ENCODE results near the gene FRMPD3. TPM values are rescaled to one million over a fixed set of nuclear protein-coding genes. Genes with fewer than 3 reads are reported as not detected.
"Not testable (repeated sequence)": the region's sequence is repeated elsewhere in the genome, so short reads cannot be mapped to it uniquely, and the experiment has no call there.

Gene FRMPD3
- total RNA-seq, 6 donors from 2014 or later, result under 0.01 to 0.89 (median 0.28) TPM

GRCh38 chrX:107470971-107471370, 21.5 kb downstream of the FRMPD3 start:
- no peak for DNase-seq
- no peak for TF ChIP-seq POLR2A (IDR thresholded peaks at IDR 0.05)
- TF ChIP-seq POLR2AphosphoS5 (IDR thresholded peaks at IDR 0.05), result no peak
- TF ChIP-seq, protein P1, sequence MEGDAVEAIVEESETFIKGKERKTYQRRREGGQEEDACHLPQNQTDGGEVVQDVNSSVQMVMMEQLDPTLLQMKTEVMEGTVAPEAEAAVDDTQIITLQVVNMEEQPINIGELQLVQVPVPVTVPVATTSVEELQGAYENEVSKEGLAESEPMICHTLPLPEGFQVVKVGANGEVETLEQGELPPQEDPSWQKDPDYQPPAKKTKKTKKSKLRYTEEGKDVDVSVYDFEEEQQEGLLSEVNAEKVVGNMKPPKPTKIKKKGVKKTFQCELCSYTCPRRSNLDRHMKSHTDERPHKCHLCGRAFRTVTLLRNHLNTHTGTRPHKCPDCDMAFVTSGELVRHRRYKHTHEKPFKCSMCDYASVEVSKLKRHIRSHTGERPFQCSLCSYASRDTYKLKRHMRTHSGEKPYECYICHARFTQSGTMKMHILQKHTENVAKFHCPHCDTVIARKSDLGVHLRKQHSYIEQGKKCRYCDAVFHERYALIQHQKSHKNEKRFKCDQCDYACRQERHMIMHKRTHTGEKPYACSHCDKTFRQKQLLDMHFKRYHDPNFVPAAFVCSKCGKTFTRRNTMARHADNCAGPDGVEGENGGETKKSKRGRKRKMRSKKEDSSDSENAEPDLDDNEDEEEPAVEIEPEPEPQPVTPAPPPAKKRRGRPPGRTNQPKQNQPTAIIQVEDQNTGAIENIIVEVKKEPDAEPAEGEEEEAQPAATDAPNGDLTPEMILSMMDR (IDR thresholded peaks at IDR 0.05), result no peak
- TF ChIP-seq EP300 (IDR thresholded peaks at IDR 0.05), result no peak
- no peaks in the 10 kb centered on the region for H3K36me3 ChIP-seq
- no peaks in the 10 kb centered on the region for H3K9me3 ChIP-seq
- no peaks in the 10 kb centered on the region for H3K4me1 ChIP-seq
- WGBS, 2 donors, result 48 to 62% methylated on average over 4 to 7 of the region's 7 CpGs
- no peak overlapping the region for H3K4me3 ChIP-seq
- no peak overlapping the region for H3K27ac ChIP-seq
- no peaks in the 10 kb centered on the region for H3K27me3 ChIP-seq
- no peak for ATAC-seq (ENCODE audit: low FRiP score in 2 of 2)

DNA sequence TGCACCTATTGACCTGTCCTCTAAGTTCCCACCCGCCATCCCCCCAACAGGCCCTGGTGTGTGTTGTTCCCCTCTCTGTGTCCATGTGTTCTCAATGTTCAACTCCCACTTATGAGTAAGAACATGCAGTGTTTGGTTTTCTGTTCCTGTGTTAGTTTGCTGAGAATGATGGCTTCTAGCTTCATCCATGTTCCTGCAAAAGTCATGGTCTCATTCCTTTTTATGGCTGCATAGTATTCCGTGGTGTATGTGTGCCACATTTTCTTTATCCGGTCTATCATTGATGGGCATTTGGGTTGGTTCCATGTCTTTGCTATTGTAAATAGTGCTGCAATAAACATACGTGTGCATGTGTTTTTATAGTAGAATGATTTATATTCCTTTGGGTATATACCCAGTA, 22.0 kb downstream of the FRMPD3 start:
- not testable (repeated sequence) for H3K4me1 ChIP-seq; H3K27ac ChIP-seq; ATAC-seq (ENCODE audit: low FRiP score in 2 of 2); H3K27me3 ChIP-seq; H3K9me3 ChIP-seq; DNase-seq; H3K4me3 ChIP-seq; H3K36me3 ChIP-seq
- WGBS, 2 donors, result 79 to 94% methylated on average over 3 to 4 of the region's 4 CpGs

- Histone ChIP-seq H3K4me1 (no peaks in the 10 kb centered on the region), H3K9me3 (no peaks in the 10 kb centered on the region), H3K27me3 (no peaks in the 10 kb centered on the region), H3K4me3 (no peak overlapping the region), H3K36me3 (no peaks in the 10 kb centered on the region), H3K27ac (no peak overlapping the region)
- DNase-seq (no peak), ATAC-seq (ENCODE audit: low FRiP score in 2 of 2) (no peak)
- no peak for TF ChIP-seq POLR2AphosphoS5 (IDR thresholded peaks at IDR 0.05)
- 59 to 63% methylated on average over 4 of the region's 4 CpGs for WGBS, 2 donors
Measured at GRCh38 chrX:107477406-107477805, 28.0 kb downstream of the FRMPD3 start.

- no peaks in the 10 kb centered on the region for H3K4me1 ChIP-seq
- H3K27me3 ChIP-seq, result no peaks in the 10 kb centered on the region
- H3K27ac ChIP-seq, result no peak overlapping the region
- 65% methylated on average over 5 of the region's 5 CpGs; no CpG with 5 or more reads in 1 of the 2 donors for WGBS, 2 donors
- ATAC-seq (ENCODE audit: low FRiP score in 2 of 2) (no peak), DNase-seq (no peak)
- no peaks in the 10 kb centered on the region for H3K36me3 ChIP-seq
- no peaks in the 10 kb centered on the region for H3K9me3 ChIP-seq
- TF ChIP-seq POLR2A (IDR thresholded peaks at IDR 0.05), result no peak
- H3K4me3 ChIP-seq, result no peak overlapping the region
Measured at GRCh38 chrX:107480272-107480671, 30.8 kb downstream of the FRMPD3 start.

DNA sequence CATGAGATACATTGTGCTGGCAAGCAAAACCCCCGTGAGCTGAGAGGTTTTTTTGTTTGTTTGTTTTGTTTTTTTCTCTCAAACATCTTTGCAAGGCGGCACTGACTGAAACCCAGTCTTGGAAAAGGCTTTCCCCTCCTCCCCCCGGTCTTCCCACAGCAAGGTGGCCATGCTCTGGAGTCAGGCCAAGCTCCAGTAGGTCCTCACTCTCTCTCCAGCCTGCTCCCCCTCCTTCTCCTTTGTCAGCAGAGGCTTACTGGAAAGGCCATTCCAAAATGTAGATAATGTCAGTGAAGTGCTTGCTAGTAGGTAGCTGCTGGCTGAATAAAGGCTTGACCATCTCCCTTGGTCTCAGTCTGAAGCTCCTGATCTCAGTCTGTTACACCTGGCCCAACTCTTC, 32.6 kb downstream of the FRMPD3 start:
- 55 to 65% methylated on average over 3 of the region's 3 CpGs for WGBS, 2 donors
- H3K36me3 ChIP-seq, result no peaks in the 10 kb centered on the region
- no peaks in the 10 kb centered on the region for H3K27me3 ChIP-seq
- TF ChIP-seq, protein P1 (IDR thresholded peaks at IDR 0.05), result no peak
- no peak for TF ChIP-seq POLR2A (IDR thresholded peaks at IDR 0.05)
- TF ChIP-seq EP300 (IDR thresholded peaks at IDR 0.05), result no peak
- no peak for TF ChIP-seq POLR2AphosphoS5 (IDR thresholded peaks at IDR 0.05)
- no peak for ATAC-seq (ENCODE audit: low FRiP score in 2 of 2)
- H3K4me1 ChIP-seq, result no peaks in the 10 kb centered on the region
- no peaks in the 10 kb centered on the region for H3K9me3 ChIP-seq
- no peak for DNase-seq
- H3K27ac ChIP-seq, result no peak overlapping the region
- no peak overlapping the region for H3K4me3 ChIP-seq

DNA sequence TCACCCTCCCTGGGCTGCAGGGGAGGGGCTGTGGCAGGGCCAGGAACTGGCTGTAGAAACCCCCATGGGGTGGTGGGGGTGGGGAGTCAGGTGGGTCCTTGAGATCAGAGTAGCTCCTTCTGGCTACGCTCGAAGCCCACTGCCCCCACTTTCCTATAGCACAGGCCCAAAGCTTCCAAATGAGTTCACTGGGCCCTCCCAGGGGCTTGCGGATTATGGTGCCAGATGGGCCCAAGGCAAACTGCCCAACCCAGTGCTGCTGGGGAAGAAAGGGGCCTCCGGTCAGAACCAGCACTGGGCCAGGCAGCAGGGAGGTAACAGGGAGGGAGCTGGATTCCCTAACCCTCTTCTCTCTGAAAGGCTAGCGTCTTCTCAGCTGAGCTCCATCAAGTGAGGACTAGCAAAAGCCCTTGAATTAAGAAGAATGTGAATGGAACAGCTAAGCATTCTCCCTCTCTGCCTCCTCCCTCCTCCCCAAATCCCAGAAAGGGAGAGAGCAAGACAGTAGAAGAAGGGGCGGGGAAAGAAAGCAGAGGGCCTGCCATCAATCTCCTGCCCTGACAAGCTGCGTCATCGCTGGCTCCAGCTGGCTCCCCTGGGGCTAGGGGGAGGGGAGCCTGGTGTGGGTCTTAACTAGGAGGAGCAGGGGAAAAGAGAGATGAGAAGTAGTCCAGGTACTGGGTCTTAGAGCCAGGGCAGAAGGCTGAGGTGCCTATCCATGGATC, 34.7 kb downstream of the FRMPD3 start:
- H3K27ac ChIP-seq, result no peak overlapping the region
- TF ChIP-seq POLR2A (IDR thresholded peaks at IDR 0.05) (no peak), POLR2AphosphoS5 (IDR thresholded peaks at IDR 0.05) (no peak), EP300 (IDR thresholded peaks at IDR 0.05) (no peak)
- TF ChIP-seq, protein P1 (IDR thresholded peaks at IDR 0.05), result no peak
- WGBS, 2 donors, result 51 to 63% methylated on average over 4 to 8 of the region's 8 CpGs
- H3K36me3 ChIP-seq, result no peaks in the 10 kb centered on the region
- no peaks in the 10 kb centered on the region for H3K27me3 ChIP-seq
- ATAC-seq (ENCODE audit: low FRiP score in 2 of 2) (no peak), DNase-seq (peak in 1 of 2 donors; percentile 58)
- no peaks in the 10 kb centered on the region for H3K9me3 ChIP-seq
- no peak overlapping the region for H3K4me3 ChIP-seq
- H3K4me1 ChIP-seq, result no peaks in the 10 kb centered on the region

Measured in upper lobe of left lung (tissue), 6 donors.